Caco-2 (cell line): ENCODE data around the gene HSDL1. TPM values are rescaled to one million over a fixed set of nuclear protein-coding genes. Genes with fewer than 3 reads are reported as not detected.
A peak's percentile ranks its signal among the peaks of the same experiment; 100 is the strongest.

Experiments
- BruUV-seq: library from RNA; stranded (reverse); fragments of 400-500 nt; replicated peaks from 2 replicates; lab custom pipeline; 2021; lab: Mats Ljungman, UMichigan
- CTCF ChIA-PET: fragments of 300-600 bp; sonication (Branson Sonifier 250); formaldehyde crosslinking; loops from one replicate; lab custom pipeline; 2022; ENCODE audit warnings: antibody characterized with exemption; lab: Charles Lee
- POLR2A ChIA-PET: fragments of 300-600 bp; sonication (Branson Sonifier 250); formaldehyde crosslinking; loops from one replicate; lab custom pipeline; 2022; ENCODE audit warnings: antibody characterized with exemption; lab: Charles Lee
- DNase-seq, 2 experiments: peaks; one replicate each; pipeline versions ENCODE4 v3.0.0 to v3.0.0-alpha.2; 2020 to 2022
- H3K27me3 ChIP-seq: replicated peaks from 2 replicates; pipeline ENCODE4 v1.6.0; 2011; ENCODE audit warnings: low read length; ENCODE audit not compliant: control insufficient read depth, insufficient read depth
- H3K36me3 ChIP-seq: 2 replicates; pipeline ENCODE4 v1.5.1; 2011; ENCODE audit warnings: low read length; ENCODE audit not compliant: control insufficient read depth, insufficient read depth
- H3K4me1 ChIP-seq: fragments of 250-450 bp; sonication (Bioruptor Pico); 2 replicates; pipeline ENCODE4 v1.5.1; 2020; ENCODE audit warnings: mild to moderate bottlenecking
- H3K4me3 ChIP-seq: 2 replicates; pipeline ENCODE4 v1.5.1; 2011; ENCODE audit warnings: low read depth, mild to moderate bottlenecking, control low read depth, low read length
- H3K9me3 ChIP-seq: fragments of 250-450 bp; sonication (Bioruptor Pico); 2 replicates; pipeline ENCODE4 v1.5.1; 2020; ENCODE audit warnings: mild to moderate bottlenecking, moderate library complexity
- H3K27ac Mint-ChIP-seq: one replicate; pipeline ENCODE4 v1.8.0; 2022; ENCODE audit warnings: mixed read lengths; ENCODE audit not compliant: unreplicated experiment
- H3K27me3 Mint-ChIP-seq: one replicate; pipeline ENCODE4 v1.8.0; 2022; ENCODE audit warnings: mixed read lengths; ENCODE audit not compliant: insufficient read depth, unreplicated experiment
- H3K36me3 Mint-ChIP-seq: one replicate; pipeline ENCODE4 v1.8.0; 2022; ENCODE audit warnings: mild to moderate bottlenecking, mixed read lengths; ENCODE audit not compliant: insufficient read depth, unreplicated experiment
- H3K4me1 Mint-ChIP-seq: one replicate; pipeline ENCODE4 v1.8.0; 2022; ENCODE audit warnings: low read depth, mixed read lengths; ENCODE audit not compliant: unreplicated experiment
- H3K4me3 Mint-ChIP-seq: one replicate; pipeline ENCODE4 v1.8.0; 2022; ENCODE audit warnings: mild to moderate bottlenecking, moderate library complexity, mixed read lengths; ENCODE audit not compliant: unreplicated experiment
- H3K9me3 Mint-ChIP-seq: one replicate; pipeline ENCODE4 v1.8.0; 2022; ENCODE audit warnings: mixed read lengths; ENCODE audit not compliant: unreplicated experiment
- intact Hi-C: fragments of 100-400 bp; cut with micrococcal nuclease; formaldehyde crosslinking; loops from one replicate; pipeline ENCODE4 v1.10.0; 2022; ENCODE audit not compliant: unreplicated experiment
- total RNA-seq: library from RNA; stranded (reverse); gene quantifications from 2 replicates; pipeline ENCODE4 v1.2.3, GENCODE V29; 2022
- TF ChIP-seq, protein P1 (sequence below), 2 experiments: fragments of 200-600 bp in 1 of 2; IDR thresholded peaks; 1 replicate in 1 of 2; 2 replicates in 1 of 2; pipeline versions ENCODE4 v1.5.1 to v1.8.0; 2011 to 2022; ENCODE audit warnings: antibody characterized with exemption in 1 of 2, control low read depth in 1 of 2, inconsistent platforms in 1 of 2, low read depth in 1 of 2, low read length in 1 of 2, mild to moderate bottlenecking in 1 of 2, moderate library complexity in 1 of 2; ENCODE audit not compliant: insufficient read depth in 1 of 2, severe bottlenecking in 1 of 2, unreplicated experiment in 1 of 2

The HSDL1 gene
- total RNA-seq, 1 experiment from 2014 or later, result 23.7 TPM

GRCh38 chr16:84084570-84085270 lies 60.3 kb downstream of the HSDL1 start:
- ChIA-PET CTCF (interaction anchor here (0.7 to 1.2 kb wide), 12 partner anchors 10 to 400 kb away, joined by 3 to 11 read pairs (median 4); partner anchors contain the start of genes DNAAF1, HSDL1, MBTPS1 and TAF1C), POLR2A (interaction anchor here (0.6 kb wide), 1 partner anchor 273 kb away, joined by 3 read pairs; no protein-coding TSS in a partner anchor)
- no peaks in the 10 kb centered on the region for H3K4me1 ChIP-seq
- Mint-ChIP-seq H3K27ac (no peak overlapping the region), H3K4me3 (no peak overlapping the region), H3K4me1 (no peaks in the 10 kb centered on the region), H3K27me3 (no peaks in the 10 kb centered on the region), H3K9me3 (no peaks in the 10 kb centered on the region), H3K36me3 (peaks cover 85% of the 10 kb centered on the region)
- BruUV-seq, result no TSS peak
- DNase-seq, result peak; percentile 81 to 83
- no peaks in the 10 kb centered on the region for H3K9me3 ChIP-seq
- intact Hi-C loops, result loop anchor here (1.0 to 10.0 kb wide), 4 partner anchors 12 to 400 kb away; no protein-coding TSS in a partner anchor
- peaks cover 12% of the 10 kb centered on the region for H3K36me3 ChIP-seq
- TF ChIP-seq, protein P1, sequence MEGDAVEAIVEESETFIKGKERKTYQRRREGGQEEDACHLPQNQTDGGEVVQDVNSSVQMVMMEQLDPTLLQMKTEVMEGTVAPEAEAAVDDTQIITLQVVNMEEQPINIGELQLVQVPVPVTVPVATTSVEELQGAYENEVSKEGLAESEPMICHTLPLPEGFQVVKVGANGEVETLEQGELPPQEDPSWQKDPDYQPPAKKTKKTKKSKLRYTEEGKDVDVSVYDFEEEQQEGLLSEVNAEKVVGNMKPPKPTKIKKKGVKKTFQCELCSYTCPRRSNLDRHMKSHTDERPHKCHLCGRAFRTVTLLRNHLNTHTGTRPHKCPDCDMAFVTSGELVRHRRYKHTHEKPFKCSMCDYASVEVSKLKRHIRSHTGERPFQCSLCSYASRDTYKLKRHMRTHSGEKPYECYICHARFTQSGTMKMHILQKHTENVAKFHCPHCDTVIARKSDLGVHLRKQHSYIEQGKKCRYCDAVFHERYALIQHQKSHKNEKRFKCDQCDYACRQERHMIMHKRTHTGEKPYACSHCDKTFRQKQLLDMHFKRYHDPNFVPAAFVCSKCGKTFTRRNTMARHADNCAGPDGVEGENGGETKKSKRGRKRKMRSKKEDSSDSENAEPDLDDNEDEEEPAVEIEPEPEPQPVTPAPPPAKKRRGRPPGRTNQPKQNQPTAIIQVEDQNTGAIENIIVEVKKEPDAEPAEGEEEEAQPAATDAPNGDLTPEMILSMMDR (IDR thresholded peaks at IDR 0.05; ENCODE audit: insufficient read depth in 1 of 2, low read depth in 1 of 2, low read length in 1 of 2, severe bottlenecking in 1 of 2, unreplicated experiment in 1 of 2), result peak; percentile 88 to 92
- no peaks in the 10 kb centered on the region for H3K27me3 ChIP-seq
- H3K4me3 ChIP-seq, result no peak overlapping the region

DNA sequence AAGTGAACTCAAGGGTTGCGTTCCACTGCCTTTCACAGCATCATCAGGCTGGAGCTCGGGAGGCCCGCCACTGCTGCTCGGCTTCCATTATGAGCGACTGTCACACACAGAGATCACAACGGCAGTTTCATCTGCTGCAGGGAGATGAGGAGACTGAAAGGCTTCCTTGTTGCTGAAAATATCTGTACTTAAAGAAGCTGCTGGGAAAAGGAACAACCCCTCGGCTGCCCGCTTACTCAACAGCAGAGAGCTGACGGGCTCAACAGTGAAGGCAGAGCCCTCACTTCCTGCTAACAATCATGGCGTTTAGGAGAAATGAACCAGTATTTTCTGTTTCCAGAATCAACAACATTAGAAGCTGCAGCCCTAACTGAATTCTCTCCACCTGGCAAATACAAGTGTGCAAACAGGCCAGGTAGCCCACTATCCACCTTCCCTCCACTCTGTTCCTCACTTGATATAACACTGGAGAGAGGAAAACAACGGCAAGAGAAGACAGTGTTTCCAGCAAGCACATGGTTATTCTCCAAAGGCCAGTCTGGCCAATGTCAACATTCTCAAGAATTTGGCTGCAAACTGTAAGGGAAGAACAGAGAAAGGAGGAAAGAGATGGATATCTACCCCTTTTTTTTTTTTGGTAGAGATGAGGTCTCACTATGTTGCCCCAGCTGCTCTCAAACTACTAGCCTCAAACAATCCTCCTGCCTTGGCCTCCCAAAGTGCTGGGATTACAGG lies 62.0 kb downstream of the HSDL1 start:
- peaks cover 77% of the 10 kb centered on the region for H3K36me3 Mint-ChIP-seq
- TF ChIP-seq, protein P1 (IDR thresholded peaks at IDR 0.05; ENCODE audit: insufficient read depth in 1 of 2, low read depth in 1 of 2, low read length in 1 of 2, severe bottlenecking in 1 of 2, unreplicated experiment in 1 of 2), result no peak
- Histone ChIP-seq H3K4me3 (no peak overlapping the region), H3K36me3 (peaks cover 12% of the 10 kb centered on the region), H3K27me3 (no peaks in the 10 kb centered on the region), H3K9me3 (no peaks in the 10 kb centered on the region), H3K4me1 (no peaks in the 10 kb centered on the region)
- BruUV-seq, result no TSS peak
- ChIA-PET CTCF (interaction anchor here (0.5 to 0.7 kb wide), 3 partner anchors 37 to 1315 kb away, joined by 4 to 7 read pairs (median 5); no protein-coding TSS in a partner anchor), POLR2A (no interaction called here)
- H3K27ac Mint-ChIP-seq, result no peak overlapping the region
- no peaks in the 10 kb centered on the region for H3K9me3 Mint-ChIP-seq
- H3K27me3 Mint-ChIP-seq, result no peaks in the 10 kb centered on the region
- H3K4me3 Mint-ChIP-seq, result no peak overlapping the region
- H3K4me1 Mint-ChIP-seq, result no peaks in the 10 kb centered on the region
- DNase-seq, result no peak
- intact Hi-C loops, result loop anchor here (10.0 kb wide), 1 partner anchor 402 kb away; no protein-coding TSS in a partner anchor

DNA sequence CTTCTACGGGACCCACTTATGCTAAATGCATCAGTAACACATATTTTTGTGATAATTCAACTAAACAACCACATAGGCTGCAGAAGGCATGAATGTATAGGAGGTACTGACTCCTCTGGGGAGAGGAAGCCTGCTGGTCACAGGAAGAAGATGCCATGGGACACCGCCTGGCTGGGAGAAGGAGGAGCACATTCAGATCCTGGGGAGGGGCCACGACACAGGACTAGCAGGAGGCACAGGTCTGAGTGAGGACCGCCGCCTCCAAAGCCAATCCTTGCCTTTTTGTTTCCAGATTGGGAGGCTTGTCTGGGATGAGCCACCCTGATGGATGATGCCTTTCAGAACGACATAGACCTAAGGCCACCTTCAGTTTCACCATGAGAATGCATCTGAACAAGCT lies 62.9 kb downstream of the HSDL1 start:
- BruUV-seq, result no TSS peak
- ChIA-PET CTCF (interaction anchor here (0.6 kb wide), 1 partner anchor 229 kb away, joined by 5 read pairs; no protein-coding TSS in a partner anchor), POLR2A (no interaction called here)
- no peaks in the 10 kb centered on the region for H3K9me3 ChIP-seq
- no peaks in the 10 kb centered on the region for H3K27me3 ChIP-seq
- Mint-ChIP-seq H3K4me3 (no peak overlapping the region), H3K27ac (no peak overlapping the region), H3K4me1 (no peaks in the 10 kb centered on the region), H3K9me3 (no peaks in the 10 kb centered on the region), H3K27me3 (no peaks in the 10 kb centered on the region), H3K36me3 (peaks cover 68% of the 10 kb centered on the region)
- H3K36me3 ChIP-seq, result peaks cover 9% of the 10 kb centered on the region
- TF ChIP-seq, protein P1 (IDR thresholded peaks at IDR 0.05; ENCODE audit: insufficient read depth in 1 of 2, low read depth in 1 of 2, low read length in 1 of 2, severe bottlenecking in 1 of 2, unreplicated experiment in 1 of 2), result no peak
- no peak overlapping the region for H3K4me3 ChIP-seq
- intact Hi-C loops, result loop anchor here (10.0 kb wide), 1 partner anchor 403 kb away; no protein-coding TSS in a partner anchor
- no peaks in the 10 kb centered on the region for H3K4me1 ChIP-seq
- DNase-seq, result peak in 1 of 2 experiments; percentile 22
